Body of pancreas (tissue), 4 donors: ENCODE data around the gene OR6A2.

Experiments
- CTCF ChIP-seq, 7 experiments: fragments of 450-650 bp in 4 of 7; fragments of 200-600 bp in 3 of 7; sonication (generic) in 3 of 7; IDR thresholded peaks; one replicate each; pipeline ENCODE4 v1.5.1; 2016 to 2019; ENCODE audit warnings: antibody characterized with exemption in 7 of 7
- POLR2A ChIP-seq, 3 donors: fragments of 450-650 bp; IDR thresholded peaks; one replicate each; pipeline ENCODE4 v1.6.1; 2016; ENCODE audit warnings: antibody characterized with exemption in 3 of 3, mild to moderate bottlenecking in 2 of 3

GRCh38 chr11:6746086-6746618, 53.3 kb downstream of the OR6A2 start:
- TF ChIP-seq CTCF (IDR thresholded peaks at IDR 0.05): no peak
- no peak for TF ChIP-seq POLR2A (IDR thresholded peaks at IDR 0.05)
